Inflammatory macrophage treated with lipopolysaccharide for 4 hours (primary cell): ENCODE data around the gene UBA7.

Experiments
- DNase-seq: peaks from one replicate; pipeline ENCODE4 v3.0.0-alpha.2; 2020

Gene UBA7

DNA sequence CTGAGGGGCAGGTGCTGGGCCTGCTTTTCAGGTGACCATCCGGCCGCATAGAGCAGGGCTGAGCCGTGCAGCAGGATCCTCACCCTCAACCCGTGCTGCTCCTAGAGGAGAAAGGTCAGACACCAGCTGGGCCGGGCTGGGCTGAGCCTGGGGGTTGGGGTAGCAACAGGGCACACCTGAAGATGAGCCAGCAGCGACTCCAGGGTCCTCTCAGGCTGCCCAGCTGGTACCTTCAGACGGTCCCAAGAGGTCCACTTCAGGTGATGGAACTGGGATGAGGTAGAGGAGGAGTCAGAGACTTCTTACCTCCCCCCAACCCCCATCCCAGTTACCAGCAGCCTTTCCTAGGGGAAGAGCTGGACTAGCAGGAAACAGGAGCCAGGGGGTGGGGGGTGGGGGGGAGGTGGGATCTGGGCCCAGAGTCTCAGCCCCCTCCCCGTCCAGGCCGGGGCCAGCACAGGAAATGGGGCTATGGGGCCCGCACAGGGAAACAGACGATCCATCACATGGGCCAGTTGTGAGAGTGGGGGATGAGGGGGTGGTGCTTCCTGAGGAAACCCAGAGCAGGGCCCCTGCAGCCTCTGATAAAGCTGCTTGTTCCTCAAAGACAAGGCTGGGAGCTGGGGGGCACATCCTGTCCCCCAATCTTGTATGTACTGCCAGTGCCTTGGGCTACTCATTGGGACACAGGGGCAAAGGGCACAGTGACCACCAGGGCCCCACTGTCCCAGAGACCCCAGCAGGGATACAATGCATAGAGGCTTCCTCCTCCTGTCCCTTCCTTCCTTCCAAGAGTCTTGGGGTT, 7.7 kb downstream of the UBA7 start:
- DNase-seq, result peak; percentile 24

GRCh38 chr3:49805367-49805782, 8.4 kb downstream of the UBA7 start:
- no peak for DNase-seq

DNA sequence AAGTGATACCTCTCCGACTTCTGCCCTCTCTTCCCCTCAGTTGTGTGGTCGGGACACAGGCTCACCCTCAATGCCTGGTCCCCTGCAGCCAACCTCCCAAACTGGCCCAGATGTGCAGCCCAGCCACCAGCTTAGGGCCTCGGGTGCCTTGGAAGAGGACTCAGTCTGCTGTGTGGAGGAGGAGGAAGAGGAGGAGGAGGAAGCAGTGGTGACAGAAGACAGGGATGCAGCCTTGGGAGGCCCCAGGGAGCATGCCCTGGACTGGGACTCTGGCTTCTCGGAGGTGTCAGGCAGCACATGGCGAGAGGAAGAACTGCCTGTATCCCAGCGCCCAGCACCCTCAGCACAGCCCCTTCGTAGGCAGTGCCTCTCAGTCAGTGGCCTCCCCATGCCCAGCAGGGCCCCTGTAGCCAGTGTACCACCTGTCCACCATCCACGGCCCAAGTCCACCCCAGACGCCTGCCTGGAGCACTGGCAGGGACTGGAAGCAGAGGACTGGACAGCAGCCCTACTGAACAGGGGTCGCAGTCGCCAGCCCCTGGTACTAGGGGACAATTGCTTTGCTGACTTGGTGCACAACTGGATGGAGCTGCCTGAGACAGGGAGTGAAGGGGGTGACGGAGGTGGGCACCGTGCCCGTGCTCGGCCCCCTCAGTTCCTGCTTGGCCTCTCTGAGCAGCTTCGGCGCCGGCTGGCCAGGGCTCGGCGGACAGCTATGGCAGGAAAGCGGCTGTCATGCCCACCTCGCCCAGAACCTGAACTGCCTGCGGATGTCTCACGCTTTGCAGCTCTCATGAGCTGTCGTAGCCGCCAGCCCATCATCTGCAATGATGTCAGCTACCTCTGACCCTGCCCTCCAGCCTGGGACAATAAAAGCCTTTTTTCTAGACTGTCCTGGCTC, 9.4 kb downstream of the UBA7 start:
- DNase-seq, result no peak

GRCh38 chr3:49803465-49804140, 10.2 kb downstream of the UBA7 start:
- peak; percentile 30 for DNase-seq

- DNase-seq, result peak; percentile 86
Measured at GRCh38 chr3:49802719-49803464, 10.9 kb downstream of the UBA7 start, which contains the start of gene INKA1. TSS of gene INKA1 (plus strand) at chr3:49803261. CDS start at chr3:49803393, 132 bp downstream.

- no peak for DNase-seq
Measured at GRCh38 chr3:49801160-49801559, 12.6 kb downstream of the UBA7 start.

DNA sequence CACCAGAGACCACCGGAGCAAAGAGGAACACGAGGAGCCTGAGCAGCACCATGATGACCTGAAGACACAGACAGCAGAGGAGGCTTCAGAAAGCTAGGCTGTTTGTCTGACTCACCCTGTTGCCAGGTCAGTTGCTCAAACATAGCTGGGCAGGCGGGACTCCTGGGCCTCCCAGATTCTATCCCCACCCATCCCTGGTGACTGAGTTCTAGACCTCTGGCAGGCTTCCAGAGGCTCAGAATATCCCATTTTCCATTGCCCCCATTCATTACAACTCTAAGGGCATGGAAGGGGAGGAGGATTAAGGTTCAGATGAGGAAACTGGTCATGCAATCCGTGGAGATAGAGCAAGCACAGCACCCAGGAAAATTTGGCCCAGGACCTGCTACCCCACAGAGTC, 14.0 kb downstream of the UBA7 start, which contains the start of gene CDHR4:
Gene CDHR4 (minus strand): TSS at position 113 of the 400 bp plus-strand sequence. CDS start 61 bp downstream, at position 52.
- DNase-seq, result no peak

DNA sequence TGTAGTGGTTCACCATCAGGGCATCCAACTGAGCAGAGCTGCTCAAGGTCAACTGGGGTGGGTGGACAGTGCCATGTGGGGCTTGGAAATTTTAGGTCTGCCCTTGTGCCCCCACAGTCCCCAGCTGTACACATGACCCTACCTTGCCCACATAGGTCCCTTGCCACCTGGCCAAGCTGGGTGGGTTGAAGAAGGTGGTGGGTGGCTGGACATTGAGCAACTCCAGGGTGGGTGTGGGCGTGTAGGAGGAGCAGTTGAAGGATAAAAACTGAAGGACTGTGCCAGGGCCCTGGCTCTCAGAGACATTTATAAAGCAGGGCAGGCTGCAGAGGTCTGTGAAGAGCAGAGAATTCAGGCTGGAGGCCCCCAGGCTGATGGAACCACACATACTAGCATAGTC, 14.6 kb downstream of the UBA7 start:
- no peak for DNase-seq

DNA sequence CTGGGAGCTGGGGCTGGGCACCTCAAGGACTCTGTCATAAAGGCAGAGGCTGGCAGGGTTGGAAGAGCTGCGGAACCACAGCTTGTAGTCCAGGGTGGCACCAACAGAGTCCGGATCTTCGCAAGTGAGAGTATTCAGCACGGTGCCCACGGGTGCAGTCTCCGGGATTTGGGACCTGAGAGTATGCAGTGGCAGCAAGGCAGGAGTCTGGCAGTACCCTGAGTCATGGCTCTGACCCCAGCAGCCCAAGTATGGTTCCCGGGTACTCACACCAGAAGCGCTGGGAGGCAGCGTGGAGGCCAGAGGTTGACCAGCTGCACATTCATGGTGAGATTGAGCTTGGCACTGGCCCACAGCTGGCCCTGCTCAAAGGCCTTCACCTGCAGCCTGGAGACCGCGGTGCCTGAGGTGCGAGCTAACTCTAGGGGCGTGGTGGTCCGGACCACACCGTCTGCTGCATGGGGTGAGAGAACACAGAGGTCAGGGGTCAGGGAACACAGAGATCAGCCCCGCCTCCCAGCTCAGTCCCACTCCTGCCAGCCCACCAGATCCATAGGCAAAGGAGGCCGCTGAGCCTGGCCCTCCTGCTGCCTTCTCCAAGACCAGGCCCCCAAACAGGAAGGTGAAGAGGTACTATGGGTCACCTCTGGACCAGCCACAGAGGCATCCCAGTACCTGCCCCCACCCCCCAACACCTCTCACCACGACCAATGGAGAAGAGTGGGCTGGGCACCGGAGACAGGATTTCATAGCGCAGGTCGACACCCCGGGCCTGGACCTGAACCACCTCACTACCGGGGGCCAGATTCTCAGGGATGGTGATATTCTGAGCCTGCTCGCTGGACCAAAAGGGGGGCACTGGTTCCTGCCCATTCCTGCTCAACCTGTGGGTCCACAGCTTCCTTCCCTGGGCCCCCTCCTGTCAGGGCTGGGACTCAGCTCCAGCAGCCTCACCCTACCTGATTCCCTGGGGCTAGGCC, 18.5 kb downstream of the UBA7 start:
- DNase-seq, result no peak

GRCh38 chr3:49794431-49794830, 19.3 kb downstream of the UBA7 start:
- no peak for DNase-seq

GRCh38 chr3:49793486-49794085, 20.2 kb downstream of the UBA7 start:
- DNase-seq, result no peak

DNA sequence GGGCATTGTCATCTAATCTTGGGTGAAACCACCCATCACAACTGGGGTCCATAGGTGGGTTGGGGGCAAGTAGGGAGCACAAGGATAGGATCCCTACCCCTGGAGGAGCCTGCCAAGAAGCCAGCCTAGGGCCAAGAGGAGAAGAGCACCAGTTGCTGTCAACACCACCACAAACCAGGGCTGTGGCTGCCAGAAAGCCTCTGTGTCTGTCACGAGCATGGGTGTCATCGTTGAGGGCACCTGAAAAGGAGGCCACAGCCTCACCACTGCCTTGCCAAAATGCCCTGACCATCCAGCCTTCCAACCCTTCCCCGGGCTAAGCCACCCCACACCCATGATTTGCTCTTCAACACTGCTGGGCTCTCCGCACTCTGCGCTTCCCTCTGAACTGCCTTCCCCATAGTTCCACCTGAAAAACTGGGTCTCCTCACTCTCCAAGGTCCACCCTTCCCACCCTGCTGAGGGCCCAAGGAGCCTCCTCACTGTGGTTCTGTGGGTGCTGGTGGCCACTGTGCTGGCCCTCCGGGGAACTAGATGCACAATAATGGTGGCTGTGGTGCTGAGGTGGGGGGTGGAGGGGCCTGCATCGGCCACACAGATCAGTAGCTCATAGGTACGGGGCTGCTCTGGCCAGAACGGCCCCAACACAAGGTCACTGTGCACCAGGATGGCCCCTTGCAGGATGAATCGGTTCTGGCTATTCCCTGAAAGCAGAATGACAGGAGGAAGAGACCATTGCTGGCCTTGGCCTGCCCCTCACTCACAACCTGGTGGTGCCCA, 21.2 kb downstream of the UBA7 start:
- DNase-seq, result no peak

DNA sequence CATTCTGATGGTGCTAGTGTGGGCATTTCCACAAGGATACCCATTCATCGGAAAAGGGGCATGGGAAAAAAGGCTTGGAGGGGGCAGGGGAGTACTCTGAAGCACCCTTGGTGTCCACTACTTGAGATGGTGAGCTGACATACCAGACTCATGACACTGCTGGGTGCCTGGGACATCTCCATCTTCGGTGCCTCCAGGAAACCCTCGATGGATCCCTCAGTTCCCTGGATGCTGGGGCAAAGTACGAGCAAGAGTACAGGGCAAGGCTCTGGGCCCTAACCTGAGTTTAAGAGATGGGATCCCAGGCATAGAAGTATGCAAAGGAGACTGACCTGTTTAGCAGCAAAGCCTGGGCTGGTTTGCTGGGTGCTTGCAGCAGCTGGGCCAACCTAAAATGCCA, 22.2 kb downstream of the UBA7 start:
- DNase-seq, result no peak

DNA sequence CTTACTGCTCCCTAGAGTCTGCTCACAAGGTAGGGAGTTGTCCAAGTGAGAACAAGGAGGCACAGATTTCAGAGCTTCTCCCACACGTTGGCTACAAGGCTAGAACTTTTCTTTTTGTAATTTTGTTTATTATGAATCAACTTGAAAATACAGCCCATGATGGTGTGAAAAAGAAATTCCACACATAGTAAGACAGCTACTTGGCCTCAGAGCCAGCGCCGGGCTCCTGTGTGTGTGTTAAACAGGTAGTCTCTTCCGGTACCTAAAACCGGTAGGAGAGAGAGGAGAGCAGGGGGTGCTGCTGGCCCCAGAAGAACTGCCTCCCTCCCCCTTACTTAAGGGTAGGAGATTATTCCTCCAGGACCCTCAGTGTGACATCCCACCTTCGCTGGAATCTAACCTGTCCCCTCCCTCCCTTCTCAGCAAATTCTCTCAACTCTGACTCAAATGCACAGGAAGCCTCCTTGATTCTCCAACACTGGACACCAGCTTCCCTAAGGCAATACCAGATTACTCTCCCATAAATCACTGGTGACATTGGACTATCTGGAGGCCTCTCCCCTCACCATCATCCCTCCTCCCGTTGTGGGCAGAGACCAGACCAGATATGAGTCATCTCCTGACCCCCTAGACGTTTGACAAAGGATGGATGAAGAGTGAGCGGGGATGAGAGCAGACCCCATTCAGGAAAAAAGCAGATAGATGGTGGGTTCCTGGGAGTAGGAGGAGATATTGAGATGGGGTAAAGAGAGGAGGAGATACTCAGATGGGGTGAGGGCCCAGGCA, 22.9 kb downstream of the UBA7 start:
- DNase-seq, result no peak

- no peak for DNase-seq
Measured at GRCh38 chr3:49788056-49788455, 25.7 kb downstream of the UBA7 start.

GRCh38 chr3:49787536-49787935, 26.2 kb downstream of the UBA7 start:
- no peak for DNase-seq

- DNase-seq, result no peak
Measured at GRCh38 chr3:49787182-49787464, 26.6 kb downstream of the UBA7 start.

DNA sequence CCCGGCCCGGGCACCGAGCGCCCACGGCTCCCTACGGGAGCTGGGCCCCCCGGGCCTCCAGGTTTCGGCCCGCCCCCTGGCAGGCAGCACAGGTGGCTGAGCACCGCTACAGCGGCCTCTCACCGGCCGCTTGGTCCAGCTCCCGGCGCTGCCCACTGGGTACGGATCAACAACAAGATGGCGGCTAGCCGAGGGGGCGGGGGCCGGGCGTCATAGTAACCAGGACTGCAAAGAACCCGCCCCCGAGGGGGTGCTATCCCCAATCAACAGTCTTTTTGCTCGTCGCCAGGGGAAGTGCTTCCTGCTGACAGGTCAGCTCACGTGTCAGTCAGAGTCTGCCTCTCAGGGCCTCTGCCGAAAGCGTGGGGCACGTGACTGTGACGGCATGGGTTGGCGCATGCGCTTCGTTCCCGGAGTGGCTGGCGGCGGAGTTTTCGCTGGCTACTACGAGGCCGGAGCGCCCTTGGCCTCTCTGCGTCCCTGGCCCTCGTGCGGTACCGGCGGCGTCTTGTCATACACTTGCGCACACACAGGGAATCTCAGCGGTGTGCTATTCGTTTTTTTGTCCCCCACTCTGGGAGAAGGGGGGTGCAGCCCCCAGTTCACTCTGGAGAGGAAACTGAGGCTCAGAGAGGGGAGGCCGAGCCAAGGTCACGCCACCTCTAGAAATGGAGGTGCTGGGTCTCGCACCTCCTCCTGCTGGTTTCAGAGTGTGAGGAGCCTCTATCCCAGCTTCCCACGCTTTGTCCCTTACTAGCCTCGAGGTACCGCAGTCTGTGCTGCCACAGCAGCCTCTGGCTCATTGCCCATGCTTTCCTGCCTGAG, 27.2 kb downstream of the UBA7 start, which contains the start of gene IP6K1:
Gene IP6K1 (minus strand): TSS at position 186 of the 825 bp plus-strand sequence. CDS start 38,502 bp downstream, outside the sequence.
- peak; percentile 100 for DNase-seq
